Activated gamma-delta T cell (primary cell): Measurements from ENCODE around the gene NHS.

Source experiments
- DNase-seq: peaks from one replicate; lab custom pipeline; 2025; lab: John Stamatoyannopoulos, UW

The NHS gene

DNA sequence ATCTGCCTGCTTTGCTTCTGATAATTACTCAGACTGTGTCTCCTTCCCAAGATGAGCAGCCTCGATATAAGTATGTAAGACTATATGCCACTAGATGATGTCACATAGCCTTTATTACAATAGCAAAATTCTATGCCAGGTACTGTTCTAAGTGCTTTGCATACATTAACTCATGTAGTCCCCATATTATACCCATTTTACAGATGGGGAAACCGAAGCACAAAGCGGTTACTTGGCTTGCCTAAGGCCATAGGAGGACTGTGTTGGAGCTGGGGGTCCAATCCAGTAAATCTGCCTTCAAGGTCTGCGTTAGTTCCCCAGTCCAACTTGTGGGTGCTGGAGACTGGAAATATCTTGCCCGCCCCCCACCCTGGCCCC, 361.5 kb downstream of the NHS start:
- DNase-seq = no peak

DNA sequence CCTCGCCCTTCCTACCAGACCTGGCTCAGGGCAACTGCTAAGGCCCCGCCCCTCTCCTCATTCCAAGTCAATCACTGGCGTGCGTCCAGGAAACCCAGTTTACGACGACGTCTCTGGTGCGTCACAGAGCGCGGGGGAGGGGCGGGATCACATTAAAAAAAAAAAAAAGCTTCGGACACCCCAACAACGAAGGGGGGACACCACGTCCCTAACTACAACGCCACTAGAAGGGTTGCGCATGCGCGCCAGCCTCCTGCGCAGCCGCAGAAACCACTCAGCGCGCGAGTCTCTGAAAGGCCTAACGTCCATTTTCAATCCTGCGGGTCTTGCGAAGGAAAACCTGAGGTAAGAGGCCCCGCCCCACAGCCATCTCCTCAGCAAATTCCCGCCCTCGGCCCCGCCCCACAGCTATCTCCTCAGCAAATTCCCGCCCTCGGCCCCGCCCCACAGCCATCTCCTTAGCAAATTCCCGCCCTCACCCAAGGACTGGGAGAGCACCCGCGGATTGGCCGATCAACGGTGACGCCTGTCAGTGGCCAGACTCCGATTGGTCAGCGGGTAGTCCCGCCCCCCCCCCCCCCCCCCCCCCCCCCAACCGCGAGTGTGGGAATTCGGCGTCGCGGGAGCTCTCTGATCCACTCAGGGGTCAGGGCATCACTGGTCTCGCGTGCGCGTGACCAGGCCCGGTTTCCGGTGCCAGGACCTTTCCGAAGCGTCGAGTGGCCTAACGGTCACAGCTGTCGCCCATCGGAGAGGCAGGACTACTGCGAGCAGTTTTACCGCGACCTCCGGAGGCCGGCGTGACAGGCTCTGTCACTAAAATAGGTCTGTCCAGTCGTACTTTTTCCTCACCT, 362.1 kb downstream of the NHS start, which contains the start of gene SCML1:
Gene SCML1 (plus strand): TSS at position 638 of the 854 bp plus-strand sequence. CDS start 6,694 bp downstream, outside the sequence.
- peak; percentile 44 for DNase-seq

- no peak for DNase-seq
Measured at GRCh38 chrX:17737710-17737985, 362.6 kb downstream of the NHS start.

DNA sequence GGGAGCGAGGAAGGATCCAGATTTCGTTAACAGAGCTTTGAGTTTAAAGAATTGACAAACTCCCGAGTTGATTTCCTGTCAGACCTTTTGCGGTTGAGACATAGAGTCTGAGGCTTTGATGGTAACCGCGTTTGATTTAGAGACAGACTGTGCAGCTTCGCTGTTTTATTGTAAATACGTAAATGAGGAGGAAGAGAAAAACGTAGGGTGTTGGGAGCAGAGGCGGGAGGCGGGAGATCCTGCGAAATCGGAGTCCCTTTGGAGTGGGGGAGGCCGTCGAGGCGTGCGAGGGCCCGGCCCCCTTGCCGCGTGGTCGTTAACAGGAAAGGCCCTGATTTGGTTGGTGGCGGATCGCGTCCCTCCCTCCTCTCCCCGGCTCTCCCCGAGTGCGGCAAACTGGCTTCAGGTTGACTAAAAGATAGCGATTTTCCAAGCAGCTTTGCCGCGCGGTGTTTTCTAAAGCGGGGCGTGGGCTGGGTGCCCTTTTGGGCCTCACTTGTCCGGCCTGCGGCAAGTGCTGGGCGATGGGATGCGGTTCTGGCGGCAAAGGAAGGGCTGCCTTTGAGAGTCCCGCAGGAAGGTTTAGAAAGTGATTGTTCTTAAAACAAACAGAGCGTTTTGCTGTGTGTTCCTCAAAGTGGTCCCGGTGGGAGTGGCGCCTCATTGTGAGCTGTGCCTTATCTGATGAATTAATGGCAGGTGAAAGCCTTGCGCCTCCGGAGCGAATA, 363.1 kb downstream of the NHS start:
- DNase-seq = peak; percentile 18

GRCh38 chrX:17738737-17739535, 363.9 kb downstream of the NHS start:
- DNase-seq = no peak

DNA sequence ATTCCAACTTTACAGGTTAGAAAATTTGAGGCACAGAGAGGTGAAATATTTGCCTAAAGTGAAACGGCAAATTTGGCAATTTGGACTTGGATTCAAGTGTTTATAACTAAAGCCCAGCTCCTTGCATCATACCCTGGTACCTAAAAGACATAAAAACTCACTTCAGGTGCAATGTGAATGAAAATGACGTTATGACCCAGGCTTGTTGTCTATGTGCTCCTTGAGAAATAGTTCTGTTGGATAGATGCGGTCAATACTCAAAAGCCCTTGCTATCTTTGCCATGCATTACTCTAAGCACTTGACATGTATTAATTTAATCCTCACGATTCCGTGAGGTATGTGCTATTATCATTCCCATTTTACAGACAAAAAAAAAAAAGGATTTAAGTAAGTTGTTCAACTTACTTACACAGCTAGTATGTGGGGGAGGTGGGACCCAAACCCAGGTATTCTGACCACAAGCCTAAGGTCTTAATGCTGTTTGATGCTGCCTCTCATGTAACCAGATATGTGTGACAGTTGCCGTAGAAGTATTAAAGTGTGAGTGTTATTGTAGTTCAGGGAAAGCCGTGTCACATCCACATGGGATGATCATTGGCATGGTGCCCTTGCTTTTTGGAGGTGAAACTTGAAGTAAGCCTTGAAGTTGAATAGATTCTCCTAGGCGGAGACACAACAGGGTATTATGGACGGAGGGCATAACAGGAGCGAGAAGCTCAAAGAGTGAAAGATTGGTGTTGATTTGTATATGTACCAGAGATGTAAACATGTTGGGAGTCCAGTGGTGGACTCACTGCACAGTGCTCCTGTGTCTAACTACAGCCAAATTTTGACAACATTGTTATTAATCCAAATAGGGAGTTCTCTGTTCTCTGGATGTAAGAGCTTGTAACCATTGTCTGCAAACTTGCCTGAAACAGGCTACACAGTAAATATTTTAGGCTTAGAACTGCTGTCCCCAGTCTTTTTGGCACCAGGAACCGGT, 365.4 kb downstream of the NHS start:
- no peak for DNase-seq

DNA sequence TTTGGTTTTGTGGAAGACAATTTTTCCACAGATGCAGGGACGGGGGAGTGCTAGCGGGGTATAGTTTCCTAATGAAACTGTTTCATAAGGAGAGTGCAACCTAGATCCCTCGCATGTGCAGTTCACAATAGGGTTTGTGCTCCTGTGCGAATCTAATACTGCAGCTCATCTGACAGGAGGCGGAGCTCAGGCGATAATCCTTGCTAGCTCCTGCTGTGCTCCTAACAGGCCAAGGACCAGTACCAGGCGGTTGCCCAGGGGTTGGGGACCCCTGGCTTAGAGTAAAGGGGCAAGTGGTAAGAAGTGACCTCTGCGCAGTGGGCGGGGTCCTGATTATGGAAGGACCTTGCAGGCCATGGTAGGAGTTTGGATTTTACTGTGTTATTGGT, 366.1 kb downstream of the NHS start:
- DNase-seq = no peak

- DNase-seq = no peak
Measured at GRCh38 chrX:17743913-17744312, 368.9 kb downstream of the NHS start.

DNA sequence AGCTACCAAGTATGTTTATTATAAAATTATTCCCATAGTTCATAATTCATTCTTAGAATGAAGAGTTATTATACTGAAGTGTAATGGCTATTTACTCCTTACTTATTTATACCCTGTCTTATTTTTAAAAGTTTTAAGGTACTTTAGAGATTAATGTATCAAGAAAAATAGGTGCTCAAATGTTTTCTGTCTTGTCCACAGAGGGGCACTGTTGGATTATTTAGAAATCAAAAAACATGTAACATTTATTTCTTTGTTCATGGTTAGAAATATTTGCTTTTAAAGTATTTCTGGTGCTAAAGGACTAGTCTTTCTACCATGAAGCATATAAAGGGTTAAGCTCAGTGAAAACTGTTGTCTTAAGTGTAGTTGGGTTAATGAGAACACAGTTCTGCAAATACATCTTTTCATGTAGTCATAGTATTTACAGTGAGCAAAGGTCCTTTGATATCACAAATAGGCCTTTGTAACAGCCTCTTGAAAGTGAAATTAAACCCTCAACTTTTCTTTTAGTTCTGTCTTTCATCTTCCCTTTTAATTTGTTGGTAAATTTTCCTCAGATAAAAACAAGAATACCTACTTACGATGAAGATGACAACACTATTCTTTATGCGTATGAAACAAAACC, 370.0 kb downstream of the NHS start:
- DNase-seq = no peak

- no peak for DNase-seq
Measured at GRCh38 chrX:17747692-17748091, 372.7 kb downstream of the NHS start.

DNA sequence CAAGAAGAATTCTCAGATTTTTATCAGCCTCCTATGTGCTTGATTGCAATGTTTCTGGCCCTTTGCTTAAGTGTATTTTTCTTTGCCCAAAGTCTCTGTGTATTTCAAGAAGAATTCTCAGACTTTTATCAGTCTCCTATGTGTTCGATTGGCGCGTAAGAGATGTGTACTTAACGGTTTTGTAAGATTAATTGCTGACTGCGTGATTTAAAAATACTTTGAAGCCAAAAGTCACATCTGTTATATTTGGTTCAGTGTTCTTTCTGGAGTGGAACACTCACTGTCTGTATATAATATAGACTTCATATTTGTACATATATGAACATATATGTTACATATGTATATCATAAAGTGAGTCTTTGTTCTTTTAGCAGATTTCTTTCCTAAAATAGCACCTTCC, 373.7 kb downstream of the NHS start:
- no peak for DNase-seq

DNA sequence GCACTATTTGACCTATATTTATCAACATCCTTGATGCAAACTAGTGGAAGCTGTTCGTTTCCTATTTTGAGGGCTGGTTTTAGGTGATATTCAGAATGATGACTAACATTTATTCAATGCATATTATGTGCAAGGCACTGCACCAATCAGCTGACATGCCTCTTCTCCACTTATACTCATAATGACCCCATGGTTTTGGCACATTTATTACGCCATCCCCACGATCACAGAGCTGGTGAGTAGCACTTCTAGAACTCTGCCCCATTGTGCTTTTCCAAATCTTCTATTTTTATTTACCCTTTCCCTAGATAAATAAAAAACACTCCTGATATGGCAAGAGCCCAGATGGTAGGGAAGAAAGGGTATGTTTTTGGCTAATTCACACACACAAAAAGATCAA, 375.4 kb downstream of the NHS start:
- no peak for DNase-seq

- DNase-seq = no peak
Measured at GRCh38 chrX:17758382-17758781, 383.4 kb downstream of the NHS start.

GRCh38 chrX:17759990-17760389, 385.0 kb downstream of the NHS start:
- DNase-seq = no peak

- DNase-seq = no peak
Measured at GRCh38 chrX:17767734-17768133, 392.7 kb downstream of the NHS start.

DNA sequence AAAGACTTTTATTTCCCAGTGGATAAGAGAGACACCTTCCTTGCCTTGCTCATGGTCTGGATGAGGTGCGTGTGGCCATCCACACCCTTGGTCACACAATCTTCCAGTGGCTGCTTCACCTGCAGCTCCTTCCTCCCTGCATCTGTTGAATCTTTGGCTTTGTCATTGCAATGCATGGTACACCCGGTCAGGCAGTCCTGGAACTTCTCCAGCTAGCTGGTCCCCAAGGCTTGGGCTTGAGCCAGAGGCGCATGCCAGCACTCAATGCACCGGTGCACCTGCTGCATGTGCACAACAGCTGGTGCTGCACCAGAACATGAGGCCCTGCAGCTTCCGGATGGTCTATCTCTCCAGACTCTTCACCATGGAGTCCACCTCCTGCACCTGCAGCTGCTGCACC, 394.0 kb downstream of the NHS start:
- DNase-seq = no peak

DNA sequence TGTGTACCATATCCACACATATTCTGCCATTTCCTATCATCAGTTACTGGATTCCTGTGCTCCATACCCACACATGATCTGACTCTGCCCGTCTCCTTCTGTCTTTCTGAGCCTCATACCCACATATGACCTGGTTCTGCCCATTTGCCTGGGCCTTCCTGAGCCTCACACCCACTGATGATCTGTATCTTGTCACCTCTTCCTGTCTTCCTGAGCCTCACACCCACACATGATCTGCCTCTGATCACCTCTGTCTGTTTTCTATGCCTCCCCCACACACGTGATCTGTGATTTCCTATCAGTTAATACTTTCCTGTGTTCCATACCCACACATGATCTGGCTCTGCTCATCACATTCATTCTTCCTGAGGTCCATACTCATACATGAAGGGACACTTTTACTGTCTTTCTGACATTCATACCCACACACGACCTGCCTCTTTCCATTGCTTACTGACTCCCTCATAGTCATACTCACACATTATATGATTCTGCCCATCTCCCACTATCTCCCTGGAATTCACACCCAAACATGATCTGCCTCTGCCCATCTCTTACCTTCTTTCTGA, 394.8 kb downstream of the NHS start:
- DNase-seq = no peak

DNA sequence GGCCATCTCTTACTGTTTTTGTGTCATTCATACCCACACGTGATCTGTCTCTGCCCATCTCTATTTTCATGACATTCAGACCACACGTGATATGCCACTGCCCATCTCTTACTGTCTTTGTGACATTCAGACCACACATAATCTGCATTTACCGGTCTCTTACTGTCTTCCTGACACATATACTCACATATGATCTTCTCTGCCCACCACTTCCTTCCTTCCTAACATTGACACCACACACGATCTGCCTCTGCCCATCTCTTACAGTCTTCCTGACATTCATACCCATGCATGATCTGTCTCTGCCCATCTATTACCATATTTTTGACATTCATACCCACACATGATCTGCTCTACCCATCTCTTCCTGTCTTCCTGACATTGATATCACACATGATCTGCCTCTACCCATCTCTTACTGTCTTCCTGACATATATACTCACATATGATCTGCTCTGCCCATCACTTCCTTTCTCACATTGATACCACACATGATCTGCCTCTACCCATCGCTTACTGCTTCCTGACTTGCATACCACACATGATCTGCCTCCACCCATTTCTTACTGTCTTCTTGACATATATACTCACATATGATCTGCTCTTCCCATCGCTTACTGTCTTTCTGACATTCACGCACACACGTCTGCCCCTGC, 398.3 kb downstream of the NHS start:
- no peak for DNase-seq

DNA sequence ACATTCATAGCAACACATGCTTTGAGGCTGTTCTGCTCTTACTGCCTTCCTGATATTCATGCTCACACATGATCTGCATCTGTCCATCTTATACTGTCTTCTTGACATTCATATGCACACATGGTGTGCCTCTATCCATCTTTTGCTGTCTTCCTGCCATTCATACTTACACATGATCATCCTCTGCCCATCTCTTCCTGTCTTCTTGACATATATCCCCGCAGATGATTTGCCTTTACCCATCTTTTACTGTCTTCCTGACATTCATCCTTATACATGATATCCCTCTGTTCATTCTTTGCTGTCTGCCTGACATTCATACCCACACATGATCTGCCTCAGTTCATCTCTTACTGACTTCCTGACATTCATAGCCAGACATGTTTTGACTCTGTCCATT, 399.1 kb downstream of the NHS start:
- DNase-seq = no peak

GRCh38 chrX:17778997-17779396, 404.0 kb downstream of the NHS start:
- DNase-seq = no peak
